Retinal pigment epithelial cell (primary cell): ENCODE measurements around the gene IGIP.

ENCODE experiments used
- DNase-seq: peaks from one replicate; pipeline ENCODE4 v3.0.0-alpha.2; 2010; ENCODE audit warnings: low read depth
- H3K4me3 ChIP-seq: 2 replicates; pipeline ENCODE4 v1.5.1; 2011; ENCODE audit warnings: mild to moderate bottlenecking, low read length, control low read depth, moderate library complexity
- CTCF ChIP-seq: conservative IDR thresholded peaks from 2 replicates; pipeline ENCODE4 v1.5.1; 2011; ENCODE audit warnings: low read depth, low read length, control low read depth, inconsistent platforms

The IGIP gene

GRCh38 chr5:140130949-140131733 is 5.4 kb downstream of the IGIP start:
- TF ChIP-seq CTCF = no peak

DNA sequence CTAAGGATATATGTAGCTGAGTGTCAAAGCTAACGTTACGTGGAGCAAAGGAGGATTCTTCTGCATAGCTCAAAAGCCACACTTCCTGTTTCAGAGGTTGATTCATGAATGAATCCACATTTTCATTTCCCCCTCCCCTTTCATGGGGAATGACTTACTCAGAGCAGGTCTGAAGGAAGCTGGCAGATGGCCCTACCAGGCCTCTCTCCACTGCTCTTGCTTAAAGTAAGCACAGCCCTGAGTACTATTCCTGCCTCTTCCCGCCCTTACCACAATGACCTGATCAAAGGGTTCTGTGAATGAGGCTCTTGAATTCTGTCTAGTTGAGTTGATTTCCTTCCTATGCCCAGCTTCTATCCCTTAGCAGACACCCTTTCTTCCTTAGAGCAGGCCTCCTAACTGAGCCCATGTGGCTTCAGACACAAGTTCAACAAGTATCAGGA is 6.3 kb downstream of the IGIP start:
- no peak overlapping the region for H3K4me3 ChIP-seq
- DNase-seq = no peak

More at GRCh38 chr5:140130949-140131733, 5.4 kb downstream of the IGIP start:
- no peak for DNase-seq
- no peak overlapping the region for H3K4me3 ChIP-seq

DNA sequence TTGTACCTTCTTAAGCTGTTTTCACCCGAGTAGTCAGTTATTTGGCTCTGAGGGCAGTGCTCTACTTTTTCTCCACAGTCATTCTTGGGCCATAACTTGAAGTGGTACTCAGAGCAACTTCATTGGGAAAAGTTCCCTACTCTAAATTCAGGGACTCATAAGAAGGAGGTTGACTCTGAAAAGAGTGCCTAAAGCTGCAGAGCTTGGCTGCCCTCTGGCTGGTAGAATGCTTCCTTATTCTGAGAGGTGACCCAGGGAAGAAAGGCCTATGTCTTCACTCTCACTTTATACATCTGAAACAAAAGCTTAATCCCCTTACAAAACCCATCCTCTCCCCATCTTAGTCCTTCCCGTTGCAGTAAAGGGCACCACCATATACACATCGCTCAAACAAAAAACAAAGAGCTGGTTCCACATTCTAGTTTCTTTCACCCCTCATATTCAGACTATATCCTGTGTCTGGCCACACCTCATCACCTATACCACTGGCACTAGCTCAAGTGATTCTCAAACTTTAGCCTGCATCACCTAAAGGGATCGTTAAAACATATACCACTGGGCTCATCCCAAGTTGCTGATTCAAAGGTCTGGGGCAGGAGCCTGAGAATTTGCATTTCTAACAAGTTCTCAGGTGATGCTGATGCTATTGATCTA is 7.9 kb downstream of the IGIP start:
- DNase-seq = no peak
- H3K4me3 ChIP-seq = no peak overlapping the region
- TF ChIP-seq CTCF = no peak

More for the DNA sequence above, 6.3 kb downstream of the IGIP start:
- TF ChIP-seq CTCF = no peak

DNA sequence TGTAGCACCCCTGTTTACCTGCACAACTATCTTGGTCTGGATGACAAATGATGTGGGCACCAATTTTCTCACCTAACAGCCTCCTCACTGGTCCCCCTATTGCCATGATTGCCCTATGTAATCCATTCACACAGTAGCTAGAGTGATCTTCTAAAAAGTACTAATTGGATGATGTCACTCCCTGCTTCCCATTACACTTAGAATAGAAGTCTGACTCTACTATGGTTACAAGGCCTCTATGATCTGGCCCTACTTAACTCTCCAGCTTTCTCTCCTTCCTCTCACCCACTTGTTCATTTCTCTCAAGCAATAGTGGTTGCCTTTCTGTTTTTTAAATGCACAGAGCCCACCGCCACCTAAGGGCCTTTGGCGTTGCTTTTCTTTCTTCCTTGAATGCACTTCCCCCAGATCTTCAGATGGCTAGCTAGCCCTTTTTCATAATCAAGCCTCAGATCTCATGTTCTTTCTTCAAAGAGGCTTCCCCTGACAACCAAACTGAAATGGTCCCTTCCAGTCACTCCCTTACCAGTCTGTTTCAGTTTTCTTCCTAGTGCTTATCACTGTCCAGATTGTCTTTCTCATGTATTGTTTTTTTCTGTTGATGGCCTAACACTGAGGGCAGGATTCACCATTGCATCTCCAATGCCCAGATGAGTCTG is 8.7 kb downstream of the IGIP start:
- TF ChIP-seq CTCF = no peak
- DNase-seq = no peak
- no peak overlapping the region for H3K4me3 ChIP-seq

- H3K4me3 ChIP-seq = no peak overlapping the region
- DNase-seq = no peak
- no peak for TF ChIP-seq CTCF
Measured at GRCh38 chr5:140135127-140135526, 9.4 kb downstream of the IGIP start.

DNA sequence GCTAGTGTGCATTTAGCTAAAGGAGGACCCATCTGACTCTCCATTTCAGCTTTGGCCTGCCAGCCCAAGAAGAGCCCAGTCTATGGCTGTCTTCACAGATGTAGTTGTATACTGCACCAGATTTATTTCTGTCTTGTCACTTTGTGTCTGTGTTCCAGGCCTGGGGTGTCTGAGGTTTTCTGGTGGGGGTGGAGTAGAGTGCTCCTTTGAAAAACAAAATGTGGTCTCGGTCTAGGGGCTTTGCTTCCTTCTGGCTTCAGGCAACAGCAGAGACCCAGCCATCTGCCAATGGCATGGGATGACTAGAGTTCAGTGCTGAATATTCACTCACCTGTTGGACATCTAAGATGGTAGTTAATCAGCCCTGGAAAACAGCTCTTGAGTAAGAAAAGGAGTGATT is 10.9 kb downstream of the IGIP start:
- no peak for DNase-seq
- no peak overlapping the region for H3K4me3 ChIP-seq
- TF ChIP-seq CTCF = no peak
